GM19455 (cell line): ENCODE measurements around the gene CTNND2.

Experiments used
- ATAC-seq: cut with Tn5 transposase; IDR thresholded peaks from one replicate; pipeline ENCODE4 v1.9.1; 2021; ENCODE audit not compliant: unreplicated experiment

The CTNND2 gene

DNA sequence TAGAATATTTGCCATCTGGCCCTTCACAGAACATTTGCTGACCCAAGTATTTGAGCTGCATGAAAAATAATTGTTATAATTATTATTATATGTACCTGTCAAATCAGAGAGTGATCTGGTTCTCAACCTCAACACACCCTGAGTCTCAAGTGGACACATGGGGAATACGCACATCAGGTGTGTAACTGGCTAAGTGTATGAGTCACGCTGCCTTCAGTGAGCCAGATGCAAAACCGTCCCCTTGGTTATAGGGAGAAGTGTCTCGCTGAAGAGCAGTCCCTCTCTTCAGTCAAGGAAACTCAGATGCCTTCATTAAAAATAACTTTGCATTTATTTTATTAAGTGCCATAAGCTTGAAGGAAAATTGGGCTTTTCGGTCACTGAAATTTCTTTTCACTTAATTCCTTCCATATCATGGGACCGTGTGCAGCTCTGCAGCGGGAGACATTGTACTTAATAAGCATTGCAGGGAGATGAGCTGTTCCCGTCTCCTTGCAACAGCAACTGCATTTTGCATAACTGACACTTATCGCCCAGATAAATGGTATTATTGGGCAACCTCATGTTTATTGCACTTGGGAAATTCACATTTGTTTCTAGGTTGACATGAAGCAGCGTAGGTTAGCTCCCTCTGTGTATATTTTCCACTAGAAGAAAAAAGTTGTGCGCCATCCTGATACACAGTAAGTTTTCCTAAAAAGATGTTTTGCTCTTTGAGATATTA is 630.9 kb downstream of the CTNND2 start:
- ATAC-seq, result no peak

DNA sequence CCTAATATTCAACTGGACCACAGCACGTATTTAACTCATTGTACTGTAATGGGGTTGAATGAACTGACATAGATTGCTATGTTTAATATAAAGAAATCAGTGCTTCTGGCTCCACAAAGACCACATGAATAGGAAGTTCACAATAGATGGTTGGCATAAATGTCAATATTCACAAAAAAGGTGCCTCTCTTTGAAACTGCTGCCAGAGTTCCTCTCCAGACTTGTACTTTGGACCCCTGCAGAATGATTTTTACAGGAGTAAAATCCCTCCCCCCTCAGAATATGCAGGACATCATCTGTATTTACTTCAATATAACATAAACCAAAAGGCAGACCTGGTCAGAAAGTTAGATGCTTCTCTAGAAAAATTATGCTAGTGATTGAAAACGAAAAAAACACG is 634.7 kb downstream of the CTNND2 start:
- ATAC-seq, result no peak

DNA sequence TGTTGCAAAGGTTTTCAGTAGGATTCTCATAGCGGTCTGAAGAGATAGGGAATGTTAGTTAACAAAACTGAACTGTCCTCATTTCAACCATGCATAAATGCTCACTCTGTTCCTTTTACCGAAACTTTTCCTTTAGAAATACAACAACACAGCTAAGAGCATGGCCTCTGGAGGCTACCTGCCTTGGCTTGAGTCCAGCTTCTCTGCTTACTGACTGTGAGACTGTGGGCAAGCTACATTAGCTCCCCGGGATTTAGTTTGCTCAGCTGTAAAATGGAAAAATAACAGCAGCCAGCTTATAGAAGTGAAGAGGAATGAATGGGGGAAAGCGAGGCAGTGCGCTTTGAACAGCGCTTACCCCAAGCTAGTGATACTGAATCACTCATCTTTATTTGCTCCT is 635.4 kb downstream of the CTNND2 start:
- no peak for ATAC-seq

DNA sequence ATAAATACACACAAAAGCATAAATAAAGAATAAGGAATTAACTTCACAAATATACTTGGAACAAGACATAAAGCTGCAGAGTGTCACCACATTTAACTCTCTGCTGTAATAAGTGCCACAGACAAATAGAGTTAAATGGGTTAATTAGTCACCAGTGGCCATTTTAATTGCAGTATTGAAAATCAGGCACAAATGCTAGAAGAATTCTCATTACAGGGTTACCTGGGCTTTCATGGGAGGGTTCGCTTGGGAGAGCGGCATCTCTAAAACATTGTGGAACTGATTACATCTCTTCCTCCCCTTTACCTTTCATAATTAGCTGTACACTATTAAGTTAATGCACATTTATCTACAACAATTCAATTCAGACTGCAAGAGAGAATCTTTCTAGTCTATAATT is 637.9 kb downstream of the CTNND2 start:
- ATAC-seq, result no peak

DNA sequence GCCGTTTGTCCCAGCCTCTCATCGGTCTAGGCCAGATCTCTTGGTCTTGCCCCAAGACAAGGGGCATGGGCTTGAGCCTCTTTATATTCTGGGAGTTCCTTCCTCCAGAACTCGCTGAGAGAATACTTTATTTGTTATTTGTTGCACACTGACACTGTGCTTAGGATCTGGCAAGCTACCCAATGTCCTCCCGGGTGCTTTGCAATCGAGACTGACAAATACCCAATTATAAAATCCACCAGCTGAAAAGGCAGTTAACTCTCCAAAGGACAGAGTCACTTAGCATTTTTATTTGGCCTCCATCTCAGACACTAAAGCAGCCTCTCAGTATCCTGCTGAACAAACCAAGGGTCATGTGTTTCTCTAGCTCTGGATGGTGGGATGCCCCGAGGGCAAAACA is 643.0 kb downstream of the CTNND2 start:
- no peak for ATAC-seq

DNA sequence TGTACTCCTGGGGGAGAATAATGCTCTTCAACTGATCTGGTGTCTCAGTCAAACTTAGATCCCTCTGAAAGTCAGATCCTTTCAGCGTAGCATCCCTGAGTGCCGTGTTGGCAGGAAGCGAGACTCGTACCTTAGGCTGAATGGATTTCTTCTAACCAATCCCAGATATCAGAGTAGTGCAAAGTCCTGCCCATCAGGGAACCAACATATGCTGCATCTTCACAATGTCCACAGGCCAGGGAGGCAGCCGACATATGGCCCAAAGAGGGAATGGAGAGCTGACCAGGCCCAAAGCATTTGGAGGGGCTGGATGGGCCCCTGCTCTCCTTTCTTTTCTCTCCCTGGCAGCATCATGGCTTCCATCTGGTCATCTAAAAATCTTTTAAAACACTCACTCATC is 646.2 kb downstream of the CTNND2 start:
- no peak for ATAC-seq

DNA sequence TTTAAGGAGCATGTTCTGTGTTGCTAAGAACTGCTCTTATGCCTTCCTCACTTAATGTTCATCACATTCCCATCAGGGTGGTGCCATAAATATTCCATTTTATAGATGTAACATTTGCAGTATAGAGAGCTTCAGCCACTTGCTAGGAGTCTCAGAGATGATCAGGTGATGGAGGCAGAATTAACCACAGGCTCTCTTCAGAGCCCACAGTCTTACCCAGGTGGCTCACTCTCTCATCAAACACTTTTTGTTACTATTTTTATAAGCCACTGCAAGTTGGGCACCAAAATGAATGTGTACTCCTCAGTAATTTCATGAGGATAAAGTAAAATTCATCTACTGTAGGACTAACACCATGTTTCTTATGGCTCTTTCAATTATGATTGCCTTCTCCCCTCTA is 651.7 kb downstream of the CTNND2 start:
- no peak for ATAC-seq

DNA sequence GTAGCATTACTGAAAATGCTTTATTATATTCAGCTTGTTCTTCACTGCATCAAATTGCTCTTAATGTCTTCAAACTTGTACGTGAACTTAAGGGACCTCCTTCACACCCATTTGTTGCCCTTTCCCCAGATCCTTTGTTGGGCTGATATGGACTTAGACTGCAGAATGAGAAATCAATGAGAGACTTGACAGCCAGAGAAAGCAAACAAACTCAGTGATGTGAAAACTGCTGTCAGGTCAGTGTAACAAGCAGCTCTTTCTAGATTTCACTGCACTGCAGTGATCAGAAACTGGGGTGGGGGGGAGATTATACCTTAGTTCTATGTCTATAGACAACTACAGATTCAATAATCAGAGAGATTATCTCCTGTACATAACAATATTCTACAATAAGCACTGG is 652.2 kb downstream of the CTNND2 start:
- no peak for ATAC-seq

DNA sequence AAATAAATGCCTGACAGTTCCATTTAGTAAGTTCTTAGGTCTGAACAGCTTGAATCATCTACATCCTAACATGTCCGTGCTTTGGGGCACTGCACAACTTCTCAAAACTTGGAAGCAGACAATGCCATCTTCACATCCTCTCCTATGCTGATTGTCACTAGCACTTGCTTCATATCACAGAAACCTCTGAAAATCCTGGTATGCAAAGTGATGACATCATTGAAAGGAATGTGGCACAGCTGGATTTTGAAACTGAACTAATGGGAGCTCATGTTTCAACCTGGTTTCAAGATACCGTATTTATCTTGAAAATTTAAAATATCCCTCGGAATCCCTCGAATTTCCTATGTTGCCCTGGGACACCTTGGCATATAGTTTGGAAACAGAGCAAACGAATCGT is 653.0 kb downstream of the CTNND2 start:
- no peak for ATAC-seq

DNA sequence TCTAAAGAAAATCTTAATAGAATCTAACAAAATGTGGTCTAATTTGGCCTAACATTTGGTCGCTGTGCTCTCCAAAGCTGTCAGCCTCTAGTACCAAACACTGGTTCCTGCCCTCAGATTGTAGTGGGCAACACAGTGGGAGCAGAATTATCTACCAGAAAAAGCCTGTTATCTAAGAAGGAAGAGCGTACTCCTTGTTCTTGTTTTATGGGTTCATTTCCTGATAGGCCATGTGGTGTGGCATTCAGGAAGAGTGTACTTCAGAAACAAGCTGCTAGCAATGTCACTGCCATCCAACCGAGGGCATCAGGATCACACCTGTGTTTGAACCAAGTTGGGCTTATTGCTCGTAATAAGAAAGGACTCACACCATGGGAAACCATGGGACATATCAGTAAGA is 655.3 kb downstream of the CTNND2 start:
- ATAC-seq, result no peak

DNA sequence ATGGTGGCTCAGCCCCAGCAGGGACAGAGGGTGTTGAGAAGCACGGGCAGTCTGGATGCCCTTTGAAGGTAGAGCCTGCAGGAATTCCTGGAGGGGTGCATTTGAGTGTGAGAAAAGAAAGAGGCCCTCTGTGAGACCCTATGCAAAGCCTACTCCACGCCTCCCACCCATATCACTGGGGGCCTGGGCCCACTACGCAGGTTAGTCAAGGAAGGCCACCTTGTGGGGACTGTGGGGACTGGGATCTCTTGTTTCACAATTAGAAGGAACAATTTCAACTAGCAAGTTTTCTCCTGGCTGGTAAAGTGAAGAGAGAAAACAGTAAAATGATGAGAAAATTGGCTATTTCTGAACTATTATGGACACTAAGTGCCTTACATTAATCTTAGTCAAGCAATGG is 657.0 kb downstream of the CTNND2 start:
- no peak for ATAC-seq

DNA sequence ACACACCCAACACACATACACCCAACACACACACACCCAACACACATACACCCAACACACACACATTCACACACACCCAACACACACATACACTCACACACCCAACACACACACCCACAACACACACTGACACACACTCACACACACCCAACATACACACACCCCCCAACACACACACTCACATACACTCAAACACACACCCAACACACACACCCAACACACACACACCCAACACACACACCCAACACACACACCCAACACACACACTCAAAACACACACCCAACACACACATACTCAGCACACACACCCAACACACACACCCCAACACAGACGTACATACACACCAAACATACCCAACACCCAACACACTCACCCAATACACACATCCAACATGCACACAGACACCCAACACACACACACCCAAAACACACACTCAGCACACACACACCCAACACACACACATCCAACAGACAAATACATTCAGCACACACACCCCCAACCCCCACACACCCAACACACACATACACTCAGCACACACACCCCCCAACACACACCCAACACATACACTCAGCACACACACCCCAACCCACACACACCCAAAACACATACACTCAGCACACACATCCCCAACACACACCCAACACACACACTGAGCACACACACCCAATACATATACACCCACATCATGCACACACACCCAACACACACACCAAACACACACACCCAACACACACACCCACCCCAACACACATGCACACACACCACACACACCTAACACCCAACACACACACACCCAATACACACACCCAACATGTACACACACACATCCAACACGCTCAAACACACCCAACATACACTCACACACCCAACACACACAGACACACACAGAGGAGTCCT is 663.7 kb downstream of the CTNND2 start:
- ATAC-seq, result no peak

DNA sequence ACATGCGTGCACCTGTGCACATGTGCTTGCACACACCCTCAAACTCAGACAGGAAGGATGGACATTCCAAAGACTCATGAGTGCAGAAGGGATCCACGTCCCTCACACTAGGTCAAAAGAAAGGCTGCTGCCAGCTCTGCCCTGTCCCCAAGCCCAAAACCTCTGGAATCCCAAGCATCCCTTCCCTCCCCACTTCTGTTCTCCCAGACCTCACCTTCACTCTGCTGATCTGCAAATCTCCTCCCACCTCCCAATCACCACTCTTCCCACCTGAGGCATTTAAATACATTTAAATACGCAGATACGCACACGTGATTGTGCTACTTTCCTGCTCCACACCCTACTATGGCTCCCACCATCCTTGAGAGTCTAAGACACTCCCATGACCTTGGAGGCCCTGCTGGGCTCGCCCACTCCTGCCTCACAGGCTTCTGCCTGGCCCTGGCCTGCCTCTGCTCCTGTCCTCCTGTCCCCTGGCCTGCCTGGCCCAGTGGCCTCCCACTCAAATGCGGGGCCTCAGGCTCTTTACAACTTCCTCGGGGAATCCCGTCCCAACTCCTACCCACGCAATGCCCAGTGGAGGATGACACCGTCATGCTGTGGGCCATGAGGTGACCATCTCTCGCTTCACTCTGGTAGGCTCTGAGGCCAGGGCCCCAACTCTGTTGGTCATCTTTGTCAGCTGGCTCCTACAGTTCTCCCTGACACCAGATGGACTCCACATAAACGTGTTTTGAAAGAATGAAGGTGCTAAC is 664.8 kb downstream of the CTNND2 start:
- ATAC-seq, result no peak

DNA sequence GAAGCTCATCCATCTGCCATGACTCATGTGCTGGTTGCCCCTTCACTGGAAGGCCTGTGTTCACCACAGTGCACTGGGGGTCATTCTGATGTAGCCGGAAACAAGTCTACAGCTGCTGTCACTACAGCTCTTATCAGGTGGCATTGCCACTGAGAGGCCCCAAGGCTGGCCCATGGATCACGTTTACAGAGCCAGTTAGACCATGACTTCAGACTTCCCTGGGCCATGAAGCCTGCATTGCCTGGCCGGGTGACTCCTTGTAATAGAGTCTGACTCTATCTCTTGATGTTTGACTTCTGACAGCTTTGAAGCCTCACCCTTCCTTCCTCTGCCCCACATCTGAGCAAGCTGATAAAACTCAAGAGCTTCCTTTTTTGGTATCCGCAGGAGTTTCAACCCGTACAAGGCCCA is 669.7 kb downstream of the CTNND2 start:
- no peak for ATAC-seq

DNA sequence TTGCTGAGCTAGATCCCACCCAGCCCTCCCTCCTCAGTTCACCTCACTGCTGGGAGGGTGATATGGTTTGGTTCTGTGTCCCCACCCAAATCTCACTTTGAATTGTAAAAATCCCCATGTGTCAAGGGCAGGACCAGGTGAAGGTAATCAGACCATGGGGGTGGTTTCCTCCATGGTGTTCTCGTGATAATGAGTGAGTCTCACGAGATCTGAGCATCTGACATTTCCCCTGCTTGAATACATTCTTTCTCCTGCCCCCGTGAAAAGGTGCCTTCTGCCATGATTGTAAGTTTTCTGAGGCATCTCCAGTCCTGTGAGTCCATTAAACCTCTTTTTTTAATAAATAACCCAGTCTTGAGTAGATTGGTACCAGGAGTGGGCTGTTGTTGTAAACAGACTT is 673.4 kb downstream of the CTNND2 start:
- ATAC-seq, result no peak

DNA sequence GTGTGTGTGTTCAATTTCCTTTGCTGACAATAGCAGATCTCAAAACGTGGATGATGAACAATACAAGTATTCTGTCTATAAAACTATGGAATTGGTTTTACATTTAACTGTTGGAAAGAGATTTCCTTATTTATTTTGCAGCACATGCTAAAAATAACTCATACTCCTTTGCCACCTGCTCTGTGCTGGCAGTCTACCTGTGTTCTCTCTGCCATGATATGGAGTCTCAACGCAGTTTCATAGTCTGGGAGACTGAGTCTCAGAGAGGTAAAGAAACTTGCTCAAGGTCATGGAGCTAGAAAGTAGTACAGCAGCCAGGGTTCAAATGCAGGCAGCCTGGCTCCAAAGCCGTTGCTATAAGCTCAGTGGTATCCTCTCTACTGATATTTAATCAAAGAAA is 677.2 kb downstream of the CTNND2 start:
- no peak for ATAC-seq

DNA sequence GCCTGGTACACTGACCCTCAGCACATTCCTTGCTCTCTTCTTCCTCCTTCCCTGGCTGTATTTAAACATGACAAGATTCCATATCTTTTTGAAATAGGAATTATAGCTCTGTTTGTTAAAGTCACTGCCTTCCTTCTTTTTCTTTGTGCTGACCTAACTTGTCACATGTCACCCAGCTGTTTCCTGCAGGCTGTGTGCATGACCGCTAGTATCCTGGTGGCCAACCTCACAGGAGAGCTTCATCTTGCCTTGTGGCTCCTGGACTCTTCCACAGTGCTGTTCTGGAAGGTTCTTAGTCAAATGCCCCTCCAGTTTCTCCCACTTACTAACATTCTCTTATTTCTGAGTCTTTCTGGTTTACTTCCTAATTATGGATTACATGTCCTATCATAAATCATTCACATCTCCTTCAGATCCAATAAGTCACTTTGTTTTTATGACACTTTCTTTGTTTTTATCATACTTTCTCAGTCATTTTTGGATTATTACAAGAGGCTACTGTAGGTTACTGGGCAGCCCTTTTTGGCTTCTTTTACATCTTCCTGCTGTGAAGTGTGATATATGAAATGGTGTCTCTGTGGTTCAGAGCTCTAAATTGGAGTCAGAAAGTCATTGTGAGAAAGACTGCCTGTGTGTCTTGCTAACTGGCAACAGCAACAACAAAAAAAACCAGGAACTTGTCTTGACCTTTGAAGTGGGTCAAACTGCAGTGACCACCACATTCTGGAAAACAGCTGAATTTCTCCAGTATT is 679.6 kb downstream of the CTNND2 start:
- ATAC-seq, result no peak

DNA sequence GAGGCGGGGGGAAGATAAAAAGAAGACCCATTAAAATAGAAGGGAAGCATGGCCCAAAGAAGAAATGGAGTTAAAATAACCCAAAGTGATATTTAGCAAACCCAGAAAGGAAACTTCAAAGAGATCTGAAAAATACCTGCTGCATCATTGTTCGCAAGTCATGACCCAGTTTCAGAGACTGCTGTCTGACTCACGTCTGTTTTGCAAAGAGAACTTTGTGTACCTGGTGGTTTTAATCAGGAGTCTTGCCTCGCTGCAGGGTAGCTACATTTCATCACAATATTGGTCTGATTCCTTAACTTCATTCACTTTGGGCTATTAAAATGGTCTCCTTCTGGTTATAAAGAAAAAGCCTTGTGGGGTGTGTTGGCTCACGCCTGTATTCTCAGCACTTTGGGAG is 682.1 kb downstream of the CTNND2 start:
- ATAC-seq, result no peak

DNA sequence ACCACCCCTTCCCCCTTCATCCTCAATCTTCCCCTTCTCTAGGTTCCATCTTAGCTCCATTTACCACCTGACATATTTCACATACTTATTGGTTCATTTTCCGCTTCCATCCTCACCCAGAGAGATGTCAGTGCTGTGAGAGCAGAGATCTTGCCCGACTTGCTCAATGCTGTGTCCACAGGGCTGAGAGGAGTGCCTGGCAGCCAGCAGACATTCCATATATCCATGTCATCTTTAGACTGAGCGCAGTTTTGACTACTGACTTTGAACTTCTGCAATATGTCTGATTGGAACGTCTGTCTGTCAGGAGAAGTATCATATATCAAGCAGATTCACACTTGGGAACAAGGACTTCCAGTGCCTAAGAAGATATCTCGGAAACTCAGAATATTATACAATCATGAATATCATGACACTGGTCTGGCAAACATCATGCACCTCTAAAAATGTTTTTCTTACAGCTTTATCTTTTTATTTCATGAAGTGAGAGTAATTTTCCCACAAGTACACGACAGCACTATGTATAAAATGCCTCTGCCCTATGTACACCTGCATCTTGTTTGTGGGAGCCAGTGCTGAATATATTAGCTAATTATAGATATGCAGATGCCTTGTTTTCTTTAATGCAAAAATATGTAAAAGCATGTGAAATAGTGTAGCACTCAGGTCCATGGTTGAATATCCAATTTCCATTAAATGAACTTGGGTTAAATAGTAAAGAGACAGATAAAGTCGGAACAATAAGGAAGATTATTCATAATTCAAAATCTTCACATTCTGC is 689.2 kb downstream of the CTNND2 start:
- ATAC-seq, result no peak

DNA sequence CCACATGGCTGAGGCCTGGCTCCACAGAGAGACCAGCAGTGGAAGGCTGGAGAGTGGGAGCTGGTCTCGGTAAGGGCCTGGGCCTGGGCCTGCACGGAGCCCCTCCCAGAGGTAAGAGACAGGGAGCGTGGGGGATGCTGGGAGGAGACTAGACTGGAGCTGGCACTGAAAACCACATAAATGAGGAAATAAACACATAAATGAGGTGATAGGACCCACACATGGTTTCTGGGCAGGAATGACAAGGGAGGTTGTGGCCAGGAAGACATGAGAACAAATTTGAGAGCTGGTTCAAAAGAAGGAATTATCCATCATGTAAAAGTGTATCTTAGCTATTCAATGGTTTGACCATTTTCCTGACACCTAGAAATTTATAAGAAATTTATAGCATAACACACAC is 691.5 kb downstream of the CTNND2 start:
- ATAC-seq, result no peak
